Superior temporal gyrus (tissue), 1 donor: ENCODE measurements around the gene GLYATL3.
"Not testable (repeated sequence)": the region's sequence is repeated elsewhere in the genome, so short reads cannot be mapped to it uniquely, and the experiment has no call there.

Source experiments
- DNase-seq: peaks from one replicate; pipeline ENCODE4 v3.0.0-alpha.2; 2016; ENCODE audit errors: extremely low spot score

GLYATL3 gene

GRCh38 chr6:49499623-49500022, at the start of gene GLYATL3:
Gene GLYATL3, plus strand, starts transcription at chr6:49499923. Its CDS starts 12,068 bp downstream, at chr6:49511991.
- DNase-seq = no peak

GRCh38 chr6:49453221-49453620, 46.5 kb upstream of the GLYATL3 start:
- no peak for DNase-seq

GRCh38 chr6:49454787-49455709, 44.7 kb upstream of the GLYATL3 start:
- DNase-seq = no peak

GRCh38 chr6:49457771-49458170, 42.0 kb upstream of the GLYATL3 start:
- no peak for DNase-seq

- peak; percentile 15 for DNase-seq
Observed at GRCh38 chr6:49462071-49462470, 37.7 kb upstream of the GLYATL3 start.

GRCh38 chr6:49462599-49462926, 37.2 kb upstream of the GLYATL3 start:
- DNase-seq = no peak

GRCh38 chr6:49462927-49463611, 36.7 kb upstream of the GLYATL3 start, which contains the start of the genes CENPQ and MMUT:
Gene CENPQ, plus strand, starts transcription at chr6:49463370. Its CDS starts 6,807 bp downstream, at chr6:49470177.
Gene MMUT, minus strand, starts transcription at chr6:49463253. Its CDS starts 3,787 bp downstream, at chr6:49459466.
- DNase-seq = peak; percentile 99

GRCh38 chr6:49463612-49463967, 36.1 kb upstream of the GLYATL3 start:
- no peak for DNase-seq

GRCh38 chr6:49464691-49465090, 35.0 kb upstream of the GLYATL3 start:
- DNase-seq = no peak

- no peak for DNase-seq
Observed at GRCh38 chr6:49468042-49468441, 31.7 kb upstream of the GLYATL3 start.

- DNase-seq = not testable (repeated sequence)
Observed at GRCh38 chr6:49476564-49476963, 23.2 kb upstream of the GLYATL3 start.

- no peak for DNase-seq
Observed at GRCh38 chr6:49479308-49479970, 20.3 kb upstream of the GLYATL3 start.

- DNase-seq = not testable (repeated sequence)
Observed at GRCh38 chr6:49481846-49482245, 17.9 kb upstream of the GLYATL3 start.

- DNase-seq = not testable (repeated sequence)
Observed at GRCh38 chr6:49483380-49483779, 16.3 kb upstream of the GLYATL3 start.

- DNase-seq = no peak
Observed at GRCh38 chr6:49490633-49491032, 9.1 kb upstream of the GLYATL3 start.

GRCh38 chr6:49497304-49497703, 2.4 kb upstream of the GLYATL3 start:
- DNase-seq = no peak

GRCh38 chr6:49499126-49499525, 597 bp upstream of the GLYATL3 start:
- no peak for DNase-seq

GRCh38 chr6:49504666-49505065, 4.9 kb downstream of the GLYATL3 start:
- no peak for DNase-seq

- no peak for DNase-seq
Observed at GRCh38 chr6:49506569-49507111, 6.9 kb downstream of the GLYATL3 start.

GRCh38 chr6:49509342-49509741, 9.6 kb downstream of the GLYATL3 start:
- DNase-seq = no peak

GRCh38 chr6:49513153-49513989, 13.6 kb downstream of the GLYATL3 start:
- DNase-seq = no peak
